Activated T-cell treated with anti-CD3 and anti-CD28 coated beads, Interleukin-2, amount 50 U/mL, for 24 hours (primary cell): ENCODE measurements around the gene C1orf159.
A peak's percentile ranks its signal among the peaks of the same experiment; 100 is the strongest.

Source experiments
- DNase-seq: peaks from one replicate; pipeline ENCODE4 v3.0.0-alpha.2; 2020
- H3K27ac Mint-ChIP-seq: 2 replicates; pipeline ENCODE4 v1.8.0; 2020; ENCODE audit warnings: mild to moderate bottlenecking, mixed read lengths
- H3K27me3 Mint-ChIP-seq: 2 replicates; pipeline ENCODE4 v1.8.0; 2020; ENCODE audit warnings: mixed read lengths
- H3K36me3 Mint-ChIP-seq: 2 replicates; pipeline ENCODE4 v1.8.0; 2020; ENCODE audit warnings: low read depth, mixed read lengths
- H3K4me1 Mint-ChIP-seq: 2 replicates; pipeline ENCODE4 v1.8.0; 2020; ENCODE audit warnings: low read depth, mixed read lengths
- H3K4me3 Mint-ChIP-seq: 2 replicates; pipeline ENCODE4 v1.8.0; 2020; ENCODE audit warnings: mild to moderate bottlenecking, moderate library complexity, mixed read lengths
- H3K9me3 Mint-ChIP-seq: 2 replicates; pipeline ENCODE4 v1.8.0; 2020; ENCODE audit warnings: mixed read lengths

The C1orf159 gene

GRCh38 chr1:1120866-1121591, 5.1 kb upstream of the C1orf159 start:
- Mint-ChIP-seq H3K27me3 (peaks cover 8% of the 10 kb centered on the region), H3K4me1 (peaks cover 8% of the 10 kb centered on the region), H3K36me3 (no peaks in the 10 kb centered on the region), H3K9me3 (no peaks in the 10 kb centered on the region), H3K4me3 (no peak overlapping the region), H3K27ac (no peak overlapping the region)
- DNase-seq: no peak

GRCh38 chr1:1120096-1120495, 4.2 kb upstream of the C1orf159 start:
- H3K4me3 Mint-ChIP-seq: no peak overlapping the region
- H3K9me3 Mint-ChIP-seq: no peaks in the 10 kb centered on the region
- H3K4me1 Mint-ChIP-seq: peaks cover 9% of the 10 kb centered on the region
- peaks cover under 1% of the 10 kb centered on the region for H3K36me3 Mint-ChIP-seq
- H3K27ac Mint-ChIP-seq: no peak overlapping the region
- no peak for DNase-seq
- H3K27me3 Mint-ChIP-seq: peaks cover 8% of the 10 kb centered on the region

- Mint-ChIP-seq H3K27ac (no peak overlapping the region), H3K4me3 (no peak overlapping the region), H3K9me3 (no peaks in the 10 kb centered on the region), H3K36me3 (peaks cover 7% of the 10 kb centered on the region), H3K4me1 (peaks cover 16% of the 10 kb centered on the region), H3K27me3 (peaks cover 8% of the 10 kb centered on the region)
- no peak for DNase-seq
Observed at GRCh38 chr1:1119272-1119890, 3.5 kb upstream of the C1orf159 start.

- Mint-ChIP-seq H3K36me3 (peaks cover 12% of the 10 kb centered on the region), H3K4me3 (no peak overlapping the region), H3K27me3 (peaks cover 8% of the 10 kb centered on the region), H3K4me1 (peaks cover 16% of the 10 kb centered on the region), H3K27ac (no peak overlapping the region), H3K9me3 (no peaks in the 10 kb centered on the region)
- DNase-seq: no peak
Observed at GRCh38 chr1:1118876-1119220, 3.0 kb upstream of the C1orf159 start.

GRCh38 chr1:1118011-1118875, 2.4 kb upstream of the C1orf159 start:
- H3K4me3 Mint-ChIP-seq: no peak overlapping the region
- H3K36me3 Mint-ChIP-seq: peaks cover 17% of the 10 kb centered on the region
- H3K9me3 Mint-ChIP-seq: peaks cover 3% of the 10 kb centered on the region
- H3K27ac Mint-ChIP-seq: no peak overlapping the region
- no peak for DNase-seq
- H3K27me3 Mint-ChIP-seq: peaks cover 8% of the 10 kb centered on the region
- H3K4me1 Mint-ChIP-seq: peaks cover 17% of the 10 kb centered on the region

GRCh38 chr1:1117469-1117831, 1.6 kb upstream of the C1orf159 start:
- Mint-ChIP-seq H3K4me1 (peaks cover 18% of the 10 kb centered on the region), H3K27ac (no peak overlapping the region), H3K9me3 (peaks cover 5% of the 10 kb centered on the region), H3K27me3 (peaks cover 8% of the 10 kb centered on the region), H3K36me3 (peaks cover 25% of the 10 kb centered on the region), H3K4me3 (peak overlapping the region; percentile 54)
- DNase-seq: no peak

- peak overlapping the region; percentile 54 for H3K4me3 Mint-ChIP-seq
- peaks cover 30% of the 10 kb centered on the region for H3K36me3 Mint-ChIP-seq
- peaks cover 8% of the 10 kb centered on the region for H3K27me3 Mint-ChIP-seq
- DNase-seq: no peak
- peaks cover 21% of the 10 kb centered on the region for H3K4me1 Mint-ChIP-seq
- peaks cover 5% of the 10 kb centered on the region for H3K9me3 Mint-ChIP-seq
- no peak overlapping the region for H3K27ac Mint-ChIP-seq
Observed at GRCh38 chr1:1116701-1117468, 996 bp upstream of the C1orf159 start.

GRCh38 chr1:1115136-1115785, 628 bp downstream of the C1orf159 start:
- DNase-seq: no peak
- Mint-ChIP-seq H3K27ac (peak overlapping the region; percentile 77), H3K27me3 (peaks cover 8% of the 10 kb centered on the region), H3K4me1 (peaks cover 22% of the 10 kb centered on the region), H3K4me3 (peak overlapping the region; percentile 86), H3K36me3 (peaks cover 47% of the 10 kb centered on the region), H3K9me3 (peaks cover 5% of the 10 kb centered on the region)

- peaks cover 5% of the 10 kb centered on the region for H3K9me3 Mint-ChIP-seq
- peak overlapping the region; percentile 77 for H3K27ac Mint-ChIP-seq
- peaks cover 50% of the 10 kb centered on the region for H3K36me3 Mint-ChIP-seq
- peaks cover 5% of the 10 kb centered on the region for H3K27me3 Mint-ChIP-seq
- peak overlapping the region; percentile 86 for H3K4me3 Mint-ChIP-seq
- DNase-seq: no peak
- peaks cover 22% of the 10 kb centered on the region for H3K4me1 Mint-ChIP-seq
Observed at GRCh38 chr1:1114431-1114830, 1.5 kb downstream of the C1orf159 start.

GRCh38 chr1:1112237-1112985, 3.5 kb downstream of the C1orf159 start:
- no peak for DNase-seq

GRCh38 chr1:1111516-1112236, 4.2 kb downstream of the C1orf159 start:
- Mint-ChIP-seq H3K4me1 (peaks cover 24% of the 10 kb centered on the region), H3K27me3 (no peaks in the 10 kb centered on the region), H3K36me3 (peaks cover 50% of the 10 kb centered on the region), H3K9me3 (peaks cover 5% of the 10 kb centered on the region), H3K4me3 (no peak overlapping the region), H3K27ac (no peak overlapping the region)
- no peak for DNase-seq

More at GRCh38 chr1:1112237-1112985, 3.5 kb downstream of the C1orf159 start:
- Mint-ChIP-seq H3K9me3 (peaks cover 5% of the 10 kb centered on the region), H3K27me3 (no peaks in the 10 kb centered on the region), H3K4me3 (no peak overlapping the region), H3K36me3 (peaks cover 50% of the 10 kb centered on the region), H3K4me1 (peaks cover 25% of the 10 kb centered on the region), H3K27ac (no peak overlapping the region)

GRCh38 chr1:1110561-1110971, 5.3 kb downstream of the C1orf159 start:
- Mint-ChIP-seq H3K36me3 (peaks cover 56% of the 10 kb centered on the region), H3K9me3 (peaks cover 5% of the 10 kb centered on the region), H3K27ac (no peak overlapping the region), H3K4me1 (peaks cover 28% of the 10 kb centered on the region), H3K27me3 (no peaks in the 10 kb centered on the region), H3K4me3 (no peak overlapping the region)
- no peak for DNase-seq

- Mint-ChIP-seq H3K27ac (no peak overlapping the region), H3K4me3 (no peak overlapping the region), H3K4me1 (peaks cover 26% of the 10 kb centered on the region), H3K27me3 (no peaks in the 10 kb centered on the region), H3K9me3 (peaks cover 5% of the 10 kb centered on the region), H3K36me3 (peaks cover 54% of the 10 kb centered on the region)
- DNase-seq: no peak
Observed at GRCh38 chr1:1109743-1110142, 6.1 kb downstream of the C1orf159 start.
